ENCODE data around the gene FLT1. TPM values are rescaled to one million over a fixed set of nuclear protein-coding genes. Genes with fewer than 3 reads are reported as not detected.

FLT1 gene
- polyA plus RNA-seq, 3 donors: 48.6 to 60.4 (median 52.3) TPM

- no peak for DNase-seq (ENCODE audit: low read depth in 3 of 3, low spot score in 2 of 3)
These were observed 221.0 kb downstream of the FLT1 start for GRCh38 chr13:28273919-28274318.

- no peak for DNase-seq (ENCODE audit: low read depth in 3 of 3, low spot score in 2 of 3)
These were observed 223.7 kb downstream of the FLT1 start for GRCh38 chr13:28271056-28271840.

- DNase-seq (ENCODE audit: low read depth in 3 of 3, low spot score in 2 of 3): no peak
These were observed 226.1 kb downstream of the FLT1 start for GRCh38 chr13:28268800-28269223.

- no peak for DNase-seq (ENCODE audit: low read depth in 3 of 3, low spot score in 2 of 3)
These were observed 227.4 kb downstream of the FLT1 start for GRCh38 chr13:28267497-28267896.

- no peak for DNase-seq (ENCODE audit: low read depth in 3 of 3, low spot score in 2 of 3)
These were observed 236.5 kb downstream of the FLT1 start for GRCh38 chr13:28258417-28258816.

- DNase-seq (ENCODE audit: low read depth in 3 of 3, low spot score in 2 of 3): no peak
These were observed 237.6 kb downstream of the FLT1 start for GRCh38 chr13:28257305-28257704.

- DNase-seq (ENCODE audit: low read depth in 3 of 3, low spot score in 2 of 3): no peak
These were observed 242.4 kb downstream of the FLT1 start for GRCh38 chr13:28252547-28252946.

- DNase-seq (ENCODE audit: low read depth in 3 of 3, low spot score in 2 of 3): no peak
These were observed 243.5 kb downstream of the FLT1 start for GRCh38 chr13:28251466-28251865.

GRCh38 chr13:28250542-28250941 lies 244.4 kb downstream of the FLT1 start:
- no peak for DNase-seq (ENCODE audit: low read depth in 3 of 3, low spot score in 2 of 3)

Other genes starting within 250 kb of the FLT1 start
- 100 to 1,000 TPM; 104 to 110 (median 104) TPM for gene POMP, start 164.0 kb upstream of the FLT1 start, polyA plus RNA-seq (ENCODE audit: insufficient read length in 3 of 3)
- 1 to 10 TPM; 2.6 to 3.4 (median 2.7) TPM for gene SLC46A3, start 223.8 kb upstream of the FLT1 start, polyA plus RNA-seq (ENCODE audit: insufficient read length in 3 of 3)

All from right renal cortex interstitium (tissue), 3 donors.